Spinal cord (tissue), 10 donors: ENCODE results near the gene METTL3. TPM values are rescaled to one million over a fixed set of nuclear protein-coding genes. Genes with fewer than 3 reads are reported as not detected.
A peak's percentile ranks its signal among the peaks of the same experiment; 100 is the strongest.

Source experiments
- DNase-seq, 6 donors: peaks; one replicate each; pipeline versions ENCODE4 v3.0.0 to v3.0.0-alpha.2; 2013 to 2015; ENCODE audit warnings: low spot score in 6 of 6, low read depth in 4 of 6
- H3K27ac ChIP-seq: one replicate; pipeline ENCODE4 v1.5.1; 2013; ENCODE audit warnings: low read depth, low read length, control low read depth
- H3K27me3 ChIP-seq: one replicate; pipeline ENCODE4 v1.6.1; 2013; ENCODE audit warnings: low read length; ENCODE audit not compliant: control insufficient read depth, insufficient read depth
- H3K36me3 ChIP-seq: one replicate; pipeline ENCODE4 v1.6.1; 2013; ENCODE audit warnings: low read length; ENCODE audit not compliant: control insufficient read depth, insufficient read depth
- H3K4me1 ChIP-seq: one replicate; pipeline ENCODE4 v1.6.1; 2013; ENCODE audit warnings: low read length; ENCODE audit not compliant: control insufficient read depth, insufficient read depth
- H3K4me3 ChIP-seq: one replicate; pipeline ENCODE4 v1.5.1; 2013; ENCODE audit warnings: low read depth, low read length, control low read depth
- H3K9me3 ChIP-seq: one replicate; pipeline ENCODE4 v1.6.1; 2013; ENCODE audit warnings: low read length; ENCODE audit not compliant: control insufficient read depth, insufficient read depth
- WGBS: methylation state at CpG from one replicate; pipeline ENCODE4 v1.1.5; 2013; ENCODE audit warnings: missing lambda C conversion rate; ENCODE audit not compliant: insufficient coverage; 5-methylcytosine and 5-hydroxymethylcytosine counted together
- polyA plus RNA-seq, 2 donors: library from polyadenylated mRNA; unstranded; fragments of 120-200 nt; gene quantifications; one replicate each; pipeline ENCODE4 v1.2.1, GENCODE V29; 2013; ENCODE audit not compliant: insufficient read length in 2 of 2
- total RNA-seq, 2 donors: library from RNA; depleted of rRNA in 1 of 2; stranded (reverse); fragments of 120-200 nt in 1 of 2; fragments of >200 nt in 1 of 2; gene quantifications; one replicate each; pipeline versions ENCODE4 v1.2.3 to v1.2.4, GENCODE V29; 2013 to 2014
- donor health status: healthy.

Gene METTL3
- total and polyA plus RNA-seq, 4 donors: 64.9 to 79.0 (median 76.7) TPM

DNA sequence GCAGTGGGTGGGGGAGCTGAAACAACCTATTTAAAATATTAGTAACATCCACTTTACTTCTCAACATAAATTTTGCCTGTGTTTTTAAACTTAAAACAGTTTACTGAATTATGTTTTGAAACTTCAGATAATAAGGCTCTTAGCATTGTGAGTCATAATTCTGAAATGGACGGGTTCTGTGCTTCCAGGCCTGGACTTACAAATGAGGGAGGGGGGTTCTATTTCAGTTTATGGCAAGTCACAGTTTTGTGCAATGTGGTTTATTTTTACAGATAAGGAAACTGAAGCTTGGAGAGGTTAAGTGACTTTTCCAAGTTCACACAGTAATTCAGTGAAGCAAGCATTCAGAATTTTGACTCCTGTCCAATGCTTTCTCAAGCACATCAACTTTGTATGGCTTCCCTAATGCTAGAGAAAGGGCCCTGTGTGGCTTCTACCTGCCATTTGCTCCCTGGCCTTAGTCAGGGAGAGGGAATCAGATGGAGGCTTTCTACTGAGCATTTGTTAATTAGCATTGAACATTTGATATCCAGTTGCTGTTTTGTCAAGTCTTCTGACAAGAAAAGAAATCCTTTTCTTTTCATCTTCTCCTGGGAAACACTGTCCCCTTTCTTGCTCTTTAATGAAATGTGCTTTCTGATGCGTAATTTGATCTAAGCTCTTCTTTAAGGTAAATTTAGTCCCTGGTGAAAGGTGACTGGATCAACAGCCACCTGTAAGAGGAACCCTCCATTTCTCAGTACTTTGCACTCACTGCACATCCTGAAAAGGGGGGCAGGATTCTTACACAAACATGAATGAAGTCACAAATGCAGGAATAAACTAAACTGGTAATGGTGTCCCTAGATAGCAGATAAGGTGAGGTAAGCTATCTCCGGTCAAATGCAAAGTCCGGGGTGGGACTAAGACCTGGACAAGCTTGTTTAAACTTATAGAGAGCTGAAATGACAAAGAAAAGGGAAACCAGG lies 17.5 kb upstream of the METTL3 start:
- peaks cover 25% of the 10 kb centered on the region for H3K4me1 ChIP-seq

DNA sequence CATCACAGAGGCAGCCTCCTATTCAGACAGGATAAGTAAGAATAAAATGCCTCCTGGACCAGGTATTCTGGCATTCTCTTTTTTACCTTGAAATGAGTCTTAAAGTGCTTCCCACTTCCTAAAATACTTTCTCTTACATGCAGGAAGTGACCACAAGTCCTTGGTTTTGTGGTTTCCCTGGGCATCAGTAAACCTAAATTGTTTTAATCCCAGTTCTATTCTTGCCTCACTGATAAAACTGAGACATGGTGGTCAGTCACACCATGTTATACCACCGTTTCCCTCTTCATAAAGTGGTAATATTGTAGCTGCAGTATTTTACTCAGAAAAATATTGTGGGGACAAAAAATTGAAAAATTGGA lies 16.2 kb upstream of the METTL3 start:
- H3K36me3 ChIP-seq: peaks cover 31% of the 10 kb centered on the region
- no peaks in the 10 kb centered on the region for H3K9me3 ChIP-seq
- H3K27me3 ChIP-seq: no peaks in the 10 kb centered on the region
- peaks cover 39% of the 10 kb centered on the region for H3K4me1 ChIP-seq
- DNase-seq: no peak
- WGBS: no CpG with 5 or more reads among the region's 1 CpG
- peak overlapping the region; percentile 65 for H3K27ac ChIP-seq
- H3K4me3 ChIP-seq: peak overlapping the region; percentile 74

More for the DNA sequence above, 17.5 kb upstream of the METTL3 start:
- Histone ChIP-seq H3K36me3 (peaks cover 18% of the 10 kb centered on the region), H3K9me3 (no peaks in the 10 kb centered on the region), H3K27ac (no peak overlapping the region), H3K27me3 (no peaks in the 10 kb centered on the region), H3K4me3 (no peak overlapping the region)
- no peak for DNase-seq
- 88% methylated on average over 2 of the region's 4 CpGs for whole genome bisulfite sequencing

DNA sequence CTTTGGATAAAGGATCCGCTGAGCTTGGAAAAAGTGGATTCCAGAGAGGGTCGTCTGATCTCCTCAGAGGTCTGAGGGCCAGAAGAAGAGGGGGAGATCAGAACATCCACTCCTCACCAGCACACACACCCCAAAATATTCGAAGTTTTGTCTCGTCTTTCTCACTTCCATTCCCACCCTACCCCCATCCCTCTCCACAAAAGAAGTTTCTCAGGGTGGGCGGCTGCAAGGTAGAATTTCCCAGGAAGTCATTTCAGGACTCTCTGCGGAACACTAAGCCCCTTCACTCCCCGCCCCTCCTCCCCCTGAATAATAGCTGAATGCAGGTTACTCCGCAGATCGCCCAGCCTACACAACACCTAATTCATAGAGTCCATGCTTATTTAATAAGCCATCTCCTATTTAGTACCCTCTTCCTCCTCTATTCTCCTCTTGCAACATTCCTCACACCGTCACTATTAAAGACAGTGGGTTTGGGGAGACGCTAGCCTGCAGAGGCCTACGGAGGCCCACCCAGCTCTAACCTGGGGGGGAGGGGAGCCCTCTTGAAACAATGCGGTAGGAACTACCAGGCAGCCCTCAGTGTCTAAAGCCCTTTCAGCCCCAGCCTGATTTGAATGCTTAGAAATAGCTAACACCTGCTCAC lies 15.7 kb upstream of the METTL3 start:
- Histone ChIP-seq H3K36me3 (peaks cover 36% of the 10 kb centered on the region), H3K9me3 (no peaks in the 10 kb centered on the region), H3K27me3 (no peaks in the 10 kb centered on the region), H3K4me1 (peaks cover 44% of the 10 kb centered on the region), H3K27ac (peak overlapping the region; percentile 65), H3K4me3 (peak overlapping the region; percentile 74)
- 0% methylated on average over 5 of the region's 13 CpGs for WGBS
- peak in 1 of 6 donors; percentile 85 for DNase-seq

DNA sequence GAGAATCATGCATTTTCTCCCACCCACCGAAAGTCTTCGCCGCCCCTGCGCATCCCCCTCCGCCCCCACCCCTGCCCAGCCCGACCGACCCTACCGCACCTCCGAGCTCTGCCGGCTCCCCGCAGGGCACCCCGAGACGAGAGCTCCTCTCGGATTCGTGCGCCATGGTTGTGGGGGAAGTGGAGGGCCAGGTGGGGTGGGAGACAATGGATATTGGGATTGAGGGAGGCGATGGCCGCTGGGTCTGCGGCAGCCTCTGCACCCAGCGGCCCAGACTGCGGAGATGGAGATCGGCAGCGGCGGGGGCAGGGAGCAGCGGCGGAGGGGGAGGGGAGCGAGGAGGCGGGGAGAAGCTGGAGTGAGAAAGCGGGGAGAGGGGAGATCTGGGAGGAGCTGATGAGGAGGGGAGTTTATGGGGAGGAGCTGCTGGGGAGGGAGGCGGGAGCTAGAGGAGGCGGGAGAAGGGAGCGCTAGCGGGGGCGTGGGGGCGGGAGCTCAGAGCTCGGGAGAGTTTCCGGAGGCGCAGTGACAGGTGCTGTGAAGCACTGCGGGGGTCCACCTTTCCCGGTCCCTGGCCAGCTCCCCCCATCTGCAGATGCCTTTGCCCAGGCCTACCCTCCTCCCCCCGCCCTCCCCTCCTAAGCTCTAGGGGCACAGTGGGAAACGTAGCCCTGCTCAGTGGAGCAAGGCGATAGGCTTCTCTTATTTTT lies 15.0 kb upstream of the METTL3 start, which contains the start of gene SALL2:
SALL2 (minus strand) TSS at position 385 of the 710 bp plus-strand sequence; CDS start at position 166, 219 bp downstream.
- H3K27ac ChIP-seq: peak within 1 kb of the TSS; percentile 65
- peaks cover 39% of the 10 kb centered on the region for H3K36me3 ChIP-seq
- H3K4me3 ChIP-seq: peak within 1 kb of the TSS; percentile 74
- H3K27me3 ChIP-seq: no peaks in the 10 kb centered on the region
- peak in 5 of 6 donors; percentile 78 to 99 (median 88) for DNase-seq
- H3K4me1 ChIP-seq: peaks cover 44% of the 10 kb centered on the region
- no peaks in the 10 kb centered on the region for H3K9me3 ChIP-seq
- WGBS: under 1% methylated on average over 30 of the region's 43 CpGs

DNA sequence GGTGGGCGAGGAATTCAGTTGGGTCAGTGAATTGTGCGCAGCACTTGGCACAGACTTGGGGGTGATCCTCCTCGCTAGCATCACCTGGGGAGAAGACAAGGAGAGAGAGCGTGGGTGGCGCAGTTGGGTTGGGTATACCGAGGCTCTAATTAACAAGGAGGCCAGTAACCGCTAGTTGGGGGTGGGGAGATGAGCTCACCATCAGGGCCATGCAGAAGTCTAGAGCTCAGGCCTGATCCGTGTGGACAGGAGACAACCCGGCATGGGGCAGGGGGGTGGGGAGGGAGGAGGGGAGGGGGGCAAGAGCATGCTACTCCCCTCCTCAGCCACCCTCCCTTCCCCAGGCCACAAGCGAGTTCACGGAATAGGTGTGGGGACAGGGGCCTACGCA lies 14.4 kb upstream of the METTL3 start:
- Histone ChIP-seq H3K27ac (peak overlapping the region; percentile 65), H3K4me3 (peak overlapping the region; percentile 74), H3K27me3 (no peaks in the 10 kb centered on the region), H3K4me1 (peaks cover 44% of the 10 kb centered on the region), H3K36me3 (peaks cover 39% of the 10 kb centered on the region), H3K9me3 (no peaks in the 10 kb centered on the region)
- DNase-seq: peak in 2 of 6 donors; percentile 59 to 75
- 9% methylated on average over 6 of the region's 12 CpGs for WGBS

DNA sequence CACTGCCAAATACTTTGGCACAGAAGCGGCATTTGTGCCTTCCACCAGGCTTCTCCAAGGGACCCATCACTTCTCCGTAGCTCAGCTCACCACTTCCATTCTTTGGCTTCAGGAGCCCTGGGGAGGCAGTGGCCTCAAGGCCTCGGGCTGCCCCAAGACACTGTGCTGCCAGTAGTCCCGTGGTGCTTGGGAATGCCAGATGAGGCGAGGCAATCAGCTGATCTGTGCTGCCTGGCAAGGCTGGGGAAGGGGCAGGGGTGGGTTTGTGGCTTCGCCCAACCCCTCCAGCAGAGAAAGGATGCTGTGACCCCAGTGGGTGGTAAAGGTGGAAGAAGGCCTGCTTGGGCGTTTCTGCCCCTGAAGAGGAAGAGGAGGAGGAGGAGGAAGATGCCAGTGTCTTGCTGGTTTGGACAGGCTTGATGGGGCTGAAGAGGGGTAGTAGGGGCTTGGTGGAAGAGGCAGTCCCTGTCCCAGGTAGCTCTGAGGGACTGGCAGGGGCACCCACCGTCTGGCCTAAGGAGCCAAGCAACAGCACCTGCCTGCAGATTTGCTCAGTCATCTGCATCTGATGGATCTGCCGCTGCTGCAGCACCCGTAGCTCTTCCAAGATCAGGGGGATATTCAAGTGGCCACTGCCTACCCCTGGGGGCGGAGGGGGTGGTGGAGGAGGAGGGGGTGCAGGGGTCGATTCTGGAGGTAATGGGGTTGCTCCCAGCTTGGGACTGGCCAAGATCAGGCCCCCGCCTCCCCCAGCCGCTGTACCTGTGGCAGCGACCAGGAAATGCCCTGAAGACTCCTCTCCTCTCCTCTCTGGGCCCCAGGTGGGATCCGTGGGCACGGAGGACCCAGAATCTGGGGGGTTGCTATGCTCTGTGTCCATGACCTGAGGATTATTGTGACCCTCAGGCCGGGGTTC lies 13.7 kb upstream of the METTL3 start:
- Histone ChIP-seq H3K27me3 (no peaks in the 10 kb centered on the region), H3K4me3 (peak overlapping the region; percentile 74), H3K36me3 (peaks cover 42% of the 10 kb centered on the region), H3K4me1 (peaks cover 44% of the 10 kb centered on the region), H3K9me3 (no peaks in the 10 kb centered on the region), H3K27ac (peak overlapping the region; percentile 61)
- 46% methylated on average over 10 of the region's 18 CpGs for WGBS
- DNase-seq: no peak

DNA sequence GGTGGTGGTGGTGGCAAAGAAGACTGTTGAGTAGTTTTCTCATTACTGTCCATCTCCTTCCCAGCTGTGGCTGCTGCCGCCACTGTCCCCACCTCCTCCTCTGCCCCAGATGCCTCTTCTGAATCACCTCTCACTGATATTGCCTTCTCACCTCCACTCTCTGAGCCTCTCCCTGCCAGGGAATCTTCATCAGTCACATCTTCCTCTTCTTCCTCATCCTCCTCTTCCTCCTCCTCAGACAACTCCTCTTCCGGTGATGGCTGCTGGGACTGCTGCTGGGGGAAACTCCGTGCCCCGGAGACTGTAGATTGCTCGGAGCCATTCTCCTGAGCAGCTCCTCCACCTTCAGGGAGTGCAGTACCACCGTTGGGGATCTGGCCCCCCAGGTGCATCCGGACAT lies 12.1 kb upstream of the METTL3 start:
- H3K27me3 ChIP-seq: no peaks in the 10 kb centered on the region
- 81% methylated on average over 7 of the region's 7 CpGs for WGBS
- no peak for DNase-seq
- peaks cover 44% of the 10 kb centered on the region for H3K4me1 ChIP-seq
- peaks cover 42% of the 10 kb centered on the region for H3K36me3 ChIP-seq
- H3K4me3 ChIP-seq: no peak overlapping the region
- no peaks in the 10 kb centered on the region for H3K9me3 ChIP-seq
- H3K27ac ChIP-seq: no peak overlapping the region

DNA sequence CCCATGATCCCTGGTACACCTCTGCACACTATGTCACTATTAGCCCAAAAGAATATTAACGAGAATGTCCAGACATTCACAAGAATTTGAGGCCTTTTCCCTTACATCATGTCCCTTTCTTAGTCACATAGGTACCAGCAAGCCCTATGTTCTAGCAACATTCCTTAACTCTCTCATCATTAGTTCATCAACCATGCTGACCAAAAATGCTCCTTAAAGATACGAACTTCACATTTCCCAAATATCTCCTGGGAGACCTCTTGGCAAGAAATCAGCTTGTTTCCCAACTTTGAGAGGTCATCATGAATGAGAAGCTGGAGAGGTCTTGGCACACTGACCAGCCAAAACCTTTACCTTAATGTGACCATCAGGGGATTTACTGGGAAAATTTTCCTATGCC lies 10.4 kb upstream of the METTL3 start:
- no peaks in the 10 kb centered on the region for H3K27me3 ChIP-seq
- no peak overlapping the region for H3K27ac ChIP-seq
- H3K36me3 ChIP-seq: peaks cover 42% of the 10 kb centered on the region
- WGBS: 80% methylated on average over 1 of the region's 2 CpGs
- no peaks in the 10 kb centered on the region for H3K9me3 ChIP-seq
- H3K4me1 ChIP-seq: peaks cover 37% of the 10 kb centered on the region
- no peak overlapping the region for H3K4me3 ChIP-seq
- no peak for DNase-seq
